Ascending aorta (tissue), 2 donors: ENCODE measurements around the gene PPFIA3. TPM values are rescaled to one million over a fixed set of nuclear protein-coding genes. Genes with fewer than 3 reads are reported as not detected.
"Not testable (repeated sequence)": the region's sequence is repeated elsewhere in the genome, so short reads cannot be mapped to it uniquely, and the experiment has no call there.

ENCODE experiments used
- DNase-seq, 2 donors: peaks; one replicate each; pipeline ENCODE4 v3.0.0-alpha.2; 2019; ENCODE audit warnings: low spot score in 2 of 2
- H3K27ac ChIP-seq, 2 donors: fragments of 200-600 bp; sonication (generic); one replicate each; pipeline ENCODE4 v1.5.1; 2016 to 2017; ENCODE audit warnings: mild to moderate bottlenecking in 1 of 2
- H3K27me3 ChIP-seq: fragments of 200-600 bp; sonication (generic); one replicate; pipeline ENCODE4 v1.5.1; 2017
- H3K36me3 ChIP-seq, 2 donors: fragments of 200-600 bp; sonication (generic); one replicate each; pipeline ENCODE4 v1.5.1; 2016
- H3K4me1 ChIP-seq, 2 donors: fragments of 200-600 bp; sonication (generic); one replicate each; pipeline ENCODE4 v1.5.1; 2016 to 2017; ENCODE audit warnings: mild to moderate bottlenecking in 1 of 2
- H3K4me3 ChIP-seq, 2 donors: fragments of 200-600 bp; sonication (generic); one replicate each; pipeline ENCODE4 v1.5.1; 2016 to 2017; ENCODE audit warnings: mild to moderate bottlenecking in 1 of 2
- H3K9me3 ChIP-seq, 2 donors: fragments of 200-600 bp; sonication (generic); one replicate each; pipeline ENCODE4 v1.5.1; 2016
- intact Hi-C: fragments of 100-400 bp; cut with DNase I; formaldehyde crosslinking; loops from one replicate; pipeline ENCODE4 v1.15.1; 2023
- total RNA-seq: library from RNA; depleted of rRNA; stranded (reverse); fragments of >200 nt; gene quantifications from one replicate; pipeline ENCODE4 v1.1.0, GENCODE V29; 2016
- TF ChIP-seq, protein P1 (sequence below), 3 experiments: fragments of 200-600 bp in 2 of 3; fragments of 450-650 bp in 1 of 3; sonication (generic) in 2 of 3; IDR thresholded peaks; one replicate each; pipeline ENCODE4 v1.5.1; 2016 to 2019; ENCODE audit warnings: antibody characterized with exemption in 3 of 3, mild to moderate bottlenecking in 1 of 3, moderate library complexity in 1 of 3

PPFIA3 gene
- total RNA-seq, 1 donor from 2014 or later: 33.3 TPM

DNA sequence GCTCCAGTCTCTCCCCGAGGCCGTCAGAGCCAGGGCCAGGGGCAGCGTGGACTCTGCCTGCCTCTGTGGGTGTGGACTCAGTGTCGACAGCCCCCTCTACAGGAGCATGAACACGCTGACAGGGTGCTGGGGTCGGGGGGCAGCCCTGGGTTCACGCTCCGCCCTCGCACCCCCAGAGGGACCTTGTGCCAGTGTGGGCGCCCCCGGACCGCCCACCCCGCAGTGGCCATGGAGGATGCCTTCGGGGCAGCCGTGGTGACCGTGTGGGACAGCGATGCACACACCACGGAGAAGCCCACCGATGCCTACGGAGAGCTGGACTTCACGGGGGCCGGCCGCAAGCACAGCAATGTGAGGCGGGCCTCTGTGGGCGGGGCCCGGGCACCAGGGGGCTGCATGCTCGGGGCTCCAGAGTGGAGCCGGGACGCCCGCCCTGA, 46.5 kb downstream of the PPFIA3 start:
- DNase-seq: no peak
- Histone ChIP-seq H3K27me3 (no peaks in the 10 kb centered on the region), H3K9me3 (no peaks in the 10 kb centered on the region), H3K27ac (peak overlapping the region; percentile 89 to 92), H3K4me1 (peaks cover 7 to 19% of the 10 kb centered on the region in 2 donors), H3K4me3 (peak overlapping the region; percentile 31 to 49), H3K36me3 (peaks cover 23 to 31% of the 10 kb centered on the region in 2 donors)
- TF ChIP-seq, protein P1, sequence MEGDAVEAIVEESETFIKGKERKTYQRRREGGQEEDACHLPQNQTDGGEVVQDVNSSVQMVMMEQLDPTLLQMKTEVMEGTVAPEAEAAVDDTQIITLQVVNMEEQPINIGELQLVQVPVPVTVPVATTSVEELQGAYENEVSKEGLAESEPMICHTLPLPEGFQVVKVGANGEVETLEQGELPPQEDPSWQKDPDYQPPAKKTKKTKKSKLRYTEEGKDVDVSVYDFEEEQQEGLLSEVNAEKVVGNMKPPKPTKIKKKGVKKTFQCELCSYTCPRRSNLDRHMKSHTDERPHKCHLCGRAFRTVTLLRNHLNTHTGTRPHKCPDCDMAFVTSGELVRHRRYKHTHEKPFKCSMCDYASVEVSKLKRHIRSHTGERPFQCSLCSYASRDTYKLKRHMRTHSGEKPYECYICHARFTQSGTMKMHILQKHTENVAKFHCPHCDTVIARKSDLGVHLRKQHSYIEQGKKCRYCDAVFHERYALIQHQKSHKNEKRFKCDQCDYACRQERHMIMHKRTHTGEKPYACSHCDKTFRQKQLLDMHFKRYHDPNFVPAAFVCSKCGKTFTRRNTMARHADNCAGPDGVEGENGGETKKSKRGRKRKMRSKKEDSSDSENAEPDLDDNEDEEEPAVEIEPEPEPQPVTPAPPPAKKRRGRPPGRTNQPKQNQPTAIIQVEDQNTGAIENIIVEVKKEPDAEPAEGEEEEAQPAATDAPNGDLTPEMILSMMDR (IDR thresholded peaks at IDR 0.05): peak in 1 of 3 experiments; percentile 19
- intact Hi-C loops: no loop called here

GRCh38 chr19:49167857-49168409, 48.6 kb downstream of the PPFIA3 start:
- H3K9me3 ChIP-seq: no peaks in the 10 kb centered on the region
- TF ChIP-seq, protein P1 (IDR thresholded peaks at IDR 0.05): no peak
- no peaks in the 10 kb centered on the region for H3K27me3 ChIP-seq
- no peak overlapping the region for H3K27ac ChIP-seq
- no peak for DNase-seq
- intact Hi-C loops: no loop called here
- peaks cover 42 to 52% of the 10 kb centered on the region in 2 donors for H3K36me3 ChIP-seq
- H3K4me1 ChIP-seq: peaks cover 7 to 19% of the 10 kb centered on the region in 2 donors
- H3K4me3 ChIP-seq: no peak overlapping the region

DNA sequence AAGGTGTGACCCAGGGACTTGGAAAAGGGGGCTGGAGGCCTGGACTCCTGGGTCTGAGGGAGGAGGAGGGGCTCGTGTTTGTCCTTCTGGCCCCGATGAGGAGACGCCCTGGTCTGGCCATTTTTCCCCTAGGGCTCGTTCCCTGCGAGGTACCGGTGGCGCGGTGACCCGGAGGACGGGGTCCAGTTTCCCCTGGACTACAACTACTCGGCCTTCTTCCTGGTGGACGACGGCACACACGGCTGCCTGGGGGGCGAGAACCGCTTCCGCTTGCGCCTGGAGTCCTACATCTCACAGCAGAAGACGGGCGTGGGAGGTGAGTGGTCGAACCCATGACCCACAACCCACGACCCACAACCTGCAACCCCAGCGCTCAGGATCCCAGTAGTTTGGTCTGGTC, 49.1 kb downstream of the PPFIA3 start:
- Histone ChIP-seq H3K4me1 (peaks cover 7 to 19% of the 10 kb centered on the region in 2 donors), H3K9me3 (no peaks in the 10 kb centered on the region), H3K27ac (no peak overlapping the region), H3K36me3 (peaks cover 45 to 57% of the 10 kb centered on the region in 2 donors), H3K27me3 (no peaks in the 10 kb centered on the region), H3K4me3 (no peak overlapping the region)
- TF ChIP-seq, protein P1 (IDR thresholded peaks at IDR 0.05): no peak
- no peak for DNase-seq
- intact Hi-C loops: no loop called here

GRCh38 chr19:49173198-49173597, 53.9 kb downstream of the PPFIA3 start:
- H3K4me1 ChIP-seq: no peaks in the 10 kb centered on the region
- peaks cover 54 to 59% of the 10 kb centered on the region in 2 donors for H3K36me3 ChIP-seq
- TF ChIP-seq, protein P1 (IDR thresholded peaks at IDR 0.05): no peak
- no peak overlapping the region for H3K4me3 ChIP-seq
- DNase-seq: no peak
- H3K27ac ChIP-seq: no peak overlapping the region
- no peaks in the 10 kb centered on the region for H3K9me3 ChIP-seq
- intact Hi-C loops: no loop called here
- H3K27me3 ChIP-seq: no peaks in the 10 kb centered on the region

GRCh38 chr19:49180659-49181058, 61.3 kb downstream of the PPFIA3 start:
- no peak for DNase-seq
- intact Hi-C loops: no loop called here
- Histone ChIP-seq H3K4me3 (no peak overlapping the region), H3K36me3 (peaks cover 24 to 37% of the 10 kb centered on the region in 2 donors), H3K9me3 (no peaks in the 10 kb centered on the region), H3K27me3 (no peaks in the 10 kb centered on the region), H3K4me1 (no peaks in the 10 kb centered on the region), H3K27ac (no peak overlapping the region)
- TF ChIP-seq, protein P1 (IDR thresholded peaks at IDR 0.05): no peak

- H3K4me3 ChIP-seq, H3K4me1 ChIP-seq, H3K27ac ChIP-seq, H3K27me3 ChIP-seq, DNase-seq, H3K9me3 ChIP-seq, intact Hi-C loops: not testable (repeated sequence)
- peaks cover 26 to 50% of the 10 kb centered on the region in 2 donors for H3K36me3 ChIP-seq
Measured at GRCh38 chr19:49182010-49182847, 62.9 kb downstream of the PPFIA3 start.
